LNCAP (cell line): ENCODE data around the gene QRICH1.

Source experiments
- CTCF ChIP-seq: fragments of 450-650 bp; IDR thresholded peaks from 2 replicates; pipeline ENCODE4 v1.5.1; 2017; ENCODE audit warnings: mild to moderate bottlenecking

Gene QRICH1

GRCh38 chr3:49098910-49099630, 5.2 kb upstream of the QRICH1 start:
- TF ChIP-seq CTCF = no peak

- no peak for TF ChIP-seq CTCF
These were observed 4.6 kb upstream of the QRICH1 start for GRCh38 chr3:49098429-49098828.

- TF ChIP-seq CTCF = no peak
These were observed 676 bp downstream of the QRICH1 start for GRCh38 chr3:49092938-49093852.

GRCh38 chr3:49081429-49081828, 12.4 kb downstream of the QRICH1 start:
- TF ChIP-seq CTCF = no peak

- TF ChIP-seq CTCF = no peak
These were observed 14.6 kb downstream of the QRICH1 start for GRCh38 chr3:49079270-49079669.

GRCh38 chr3:49076646-49077045, 17.2 kb downstream of the QRICH1 start:
- no peak for TF ChIP-seq CTCF

- TF ChIP-seq CTCF = no peak
These were observed 17.8 kb downstream of the QRICH1 start for GRCh38 chr3:49076116-49076515.
